Measurements from ENCODE around the gene MAMDC2. TPM values are rescaled to one million over a fixed set of nuclear protein-coding genes. Genes with fewer than 3 reads are reported as not detected.

The MAMDC2 gene
- total RNA-seq, 1 donor from 2014 or later, result 0.10 TPM

GRCh38 chr9:70101265-70101664 lies 57.6 kb downstream of the MAMDC2 start:
- Mint-ChIP-seq H3K9me3 (ENCODE audit: unreplicated experiment) (no peaks in the 10 kb centered on the region), H3K4me1 (ENCODE audit: unreplicated experiment) (no peaks in the 10 kb centered on the region), H3K4me3 (ENCODE audit: unreplicated experiment) (no peak overlapping the region), H3K27me3 (ENCODE audit: unreplicated experiment) (no peaks in the 10 kb centered on the region), H3K36me3 (ENCODE audit: low read depth, unreplicated experiment) (no peaks in the 10 kb centered on the region), H3K27ac (ENCODE audit: unreplicated experiment) (no peak overlapping the region)
- TF ChIP-seq, protein P1, sequence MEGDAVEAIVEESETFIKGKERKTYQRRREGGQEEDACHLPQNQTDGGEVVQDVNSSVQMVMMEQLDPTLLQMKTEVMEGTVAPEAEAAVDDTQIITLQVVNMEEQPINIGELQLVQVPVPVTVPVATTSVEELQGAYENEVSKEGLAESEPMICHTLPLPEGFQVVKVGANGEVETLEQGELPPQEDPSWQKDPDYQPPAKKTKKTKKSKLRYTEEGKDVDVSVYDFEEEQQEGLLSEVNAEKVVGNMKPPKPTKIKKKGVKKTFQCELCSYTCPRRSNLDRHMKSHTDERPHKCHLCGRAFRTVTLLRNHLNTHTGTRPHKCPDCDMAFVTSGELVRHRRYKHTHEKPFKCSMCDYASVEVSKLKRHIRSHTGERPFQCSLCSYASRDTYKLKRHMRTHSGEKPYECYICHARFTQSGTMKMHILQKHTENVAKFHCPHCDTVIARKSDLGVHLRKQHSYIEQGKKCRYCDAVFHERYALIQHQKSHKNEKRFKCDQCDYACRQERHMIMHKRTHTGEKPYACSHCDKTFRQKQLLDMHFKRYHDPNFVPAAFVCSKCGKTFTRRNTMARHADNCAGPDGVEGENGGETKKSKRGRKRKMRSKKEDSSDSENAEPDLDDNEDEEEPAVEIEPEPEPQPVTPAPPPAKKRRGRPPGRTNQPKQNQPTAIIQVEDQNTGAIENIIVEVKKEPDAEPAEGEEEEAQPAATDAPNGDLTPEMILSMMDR (IDR thresholded peaks at IDR 0.05; ENCODE audit: unreplicated experiment), result no peak
- no peak for DNase-seq (ENCODE audit: low spot score)

- TF ChIP-seq, protein P1 (IDR thresholded peaks at IDR 0.05; ENCODE audit: unreplicated experiment), result no peak
- H3K4me3 Mint-ChIP-seq (ENCODE audit: unreplicated experiment), result no peak overlapping the region
- H3K9me3 Mint-ChIP-seq (ENCODE audit: unreplicated experiment), result no peaks in the 10 kb centered on the region
- H3K27ac Mint-ChIP-seq (ENCODE audit: unreplicated experiment), result no peak overlapping the region
- H3K4me1 Mint-ChIP-seq (ENCODE audit: unreplicated experiment), result no peaks in the 10 kb centered on the region
- no peaks in the 10 kb centered on the region for H3K36me3 Mint-ChIP-seq (ENCODE audit: low read depth, unreplicated experiment)
- peaks cover 2% of the 10 kb centered on the region for H3K27me3 Mint-ChIP-seq (ENCODE audit: unreplicated experiment)
- DNase-seq (ENCODE audit: low spot score), result no peak
Measured at GRCh38 chr9:70105147-70105546, 61.5 kb downstream of the MAMDC2 start.

DNA sequence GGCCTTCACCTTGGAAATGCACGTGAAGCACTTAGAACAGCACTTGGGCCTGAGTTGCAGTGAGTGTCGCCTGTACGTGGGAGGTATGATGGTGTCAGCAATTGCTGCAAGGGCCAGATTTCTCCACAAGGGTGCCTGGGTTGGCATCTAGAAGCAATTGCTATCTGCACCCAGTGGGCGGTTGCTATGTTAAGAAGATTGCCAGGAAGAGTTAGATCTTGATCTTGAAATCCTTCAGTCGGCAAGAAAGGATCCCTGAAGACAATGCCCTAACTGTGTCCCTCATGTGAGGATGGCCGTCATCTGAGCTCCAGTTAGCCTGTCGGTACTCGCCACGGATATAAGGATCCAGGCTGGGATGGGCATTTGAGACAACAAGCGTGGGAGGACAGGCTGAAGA lies 62.9 kb downstream of the MAMDC2 start:
- H3K36me3 Mint-ChIP-seq (ENCODE audit: low read depth, unreplicated experiment), result no peaks in the 10 kb centered on the region
- no peaks in the 10 kb centered on the region for H3K9me3 Mint-ChIP-seq (ENCODE audit: unreplicated experiment)
- peaks cover 2% of the 10 kb centered on the region for H3K27me3 Mint-ChIP-seq (ENCODE audit: unreplicated experiment)
- TF ChIP-seq, protein P1 (IDR thresholded peaks at IDR 0.05; ENCODE audit: unreplicated experiment), result no peak
- DNase-seq (ENCODE audit: low spot score), result no peak
- no peak overlapping the region for H3K27ac Mint-ChIP-seq (ENCODE audit: unreplicated experiment)
- H3K4me1 Mint-ChIP-seq (ENCODE audit: unreplicated experiment), result peaks cover 2% of the 10 kb centered on the region
- H3K4me3 Mint-ChIP-seq (ENCODE audit: unreplicated experiment), result no peak overlapping the region

GRCh38 chr9:70107558-70107957 lies 63.9 kb downstream of the MAMDC2 start:
- Mint-ChIP-seq H3K4me3 (ENCODE audit: unreplicated experiment) (no peak overlapping the region), H3K27ac (ENCODE audit: unreplicated experiment) (no peak overlapping the region), H3K36me3 (ENCODE audit: low read depth, unreplicated experiment) (no peaks in the 10 kb centered on the region), H3K27me3 (ENCODE audit: unreplicated experiment) (peaks cover 2% of the 10 kb centered on the region), H3K4me1 (ENCODE audit: unreplicated experiment) (peaks cover 6% of the 10 kb centered on the region), H3K9me3 (ENCODE audit: unreplicated experiment) (no peaks in the 10 kb centered on the region)
- TF ChIP-seq, protein P1 (IDR thresholded peaks at IDR 0.05; ENCODE audit: unreplicated experiment), result no peak
- no peak for DNase-seq (ENCODE audit: low spot score)

GRCh38 chr9:70108181-70108580 lies 64.5 kb downstream of the MAMDC2 start:
- peaks cover 6% of the 10 kb centered on the region for H3K4me1 Mint-ChIP-seq (ENCODE audit: unreplicated experiment)
- DNase-seq (ENCODE audit: low spot score), result no peak
- H3K36me3 Mint-ChIP-seq (ENCODE audit: low read depth, unreplicated experiment), result no peaks in the 10 kb centered on the region
- TF ChIP-seq, protein P1 (IDR thresholded peaks at IDR 0.05; ENCODE audit: unreplicated experiment), result no peak
- peaks cover 2% of the 10 kb centered on the region for H3K27me3 Mint-ChIP-seq (ENCODE audit: unreplicated experiment)
- H3K9me3 Mint-ChIP-seq (ENCODE audit: unreplicated experiment), result no peaks in the 10 kb centered on the region
- no peak overlapping the region for H3K27ac Mint-ChIP-seq (ENCODE audit: unreplicated experiment)
- no peak overlapping the region for H3K4me3 Mint-ChIP-seq (ENCODE audit: unreplicated experiment)

All from endothelial cell (in vitro differentiated cells).